GM18526 (cell line): ENCODE results near the gene SVBP.

Experiments
- POLR2A ChIP-seq: IDR thresholded peaks from 3 replicates; pipeline ENCODE4 v1.6.1; 2011; ENCODE audit not compliant: insufficient read length; ENCODE audit errors: extremely low read depth

Gene SVBP

GRCh38 chr1:42816585-42817439, at the start of gene SVBP, which contains the start of gene ERMAP:
Gene SVBP (minus strand): TSS chr1:42817397. CDS start chr1:42816544, 853 bp downstream.
Gene ERMAP (plus strand): TSS chr1:42817122. CDS start chr1:42830449, 13,327 bp downstream.
- peak; percentile 68 for TF ChIP-seq POLR2A

- TF ChIP-seq POLR2A, result no peak
These were observed 49.4 kb upstream of the SVBP start for GRCh38 chr1:42866549-42866948.

GRCh38 chr1:42861014-42861399, 43.8 kb upstream of the SVBP start:
- no peak for TF ChIP-seq POLR2A

GRCh38 chr1:42860339-42861013, 43.3 kb upstream of the SVBP start:
- no peak for TF ChIP-seq POLR2A

GRCh38 chr1:42853116-42853884, 36.1 kb upstream of the SVBP start:
- TF ChIP-seq POLR2A, result no peak

- TF ChIP-seq POLR2A, result no peak
These were observed 35.4 kb upstream of the SVBP start for GRCh38 chr1:42852608-42852980.

- TF ChIP-seq POLR2A, result no peak
These were observed 34.9 kb upstream of the SVBP start for GRCh38 chr1:42851960-42852607.

- TF ChIP-seq POLR2A, result no peak
These were observed 34.2 kb upstream of the SVBP start for GRCh38 chr1:42851420-42851819.

- TF ChIP-seq POLR2A, result no peak
These were observed 32.7 kb upstream of the SVBP start for GRCh38 chr1:42849944-42850343.

- no peak for TF ChIP-seq POLR2A
These were observed 31.8 kb upstream of the SVBP start for GRCh38 chr1:42848823-42849537.

GRCh38 chr1:42847721-42848460, 30.7 kb upstream of the SVBP start:
- no peak for TF ChIP-seq POLR2A

GRCh38 chr1:42847111-42847595, 30.0 kb upstream of the SVBP start:
- no peak for TF ChIP-seq POLR2A

GRCh38 chr1:42846257-42847110, 29.3 kb upstream of the SVBP start, which contains the start of gene ZNF691:
Gene ZNF691 (plus strand): TSS chr1:42846613. CDS start chr1:42849659, 3,046 bp downstream.
- peak; percentile 75 for TF ChIP-seq POLR2A

GRCh38 chr1:42845866-42846256, 28.7 kb upstream of the SVBP start:
- no peak for TF ChIP-seq POLR2A
